Measurements from ENCODE around the gene UBE2Z.
"Not testable (repeated sequence)": the region's sequence is repeated elsewhere in the genome, so short reads cannot be mapped to it uniquely, and the experiment has no call there.

UBE2Z gene

GRCh38 chr17:48903401-48903800 is 4.8 kb upstream of the UBE2Z start:
- DNase-seq (ENCODE audit: low spot score) = no peak

DNA sequence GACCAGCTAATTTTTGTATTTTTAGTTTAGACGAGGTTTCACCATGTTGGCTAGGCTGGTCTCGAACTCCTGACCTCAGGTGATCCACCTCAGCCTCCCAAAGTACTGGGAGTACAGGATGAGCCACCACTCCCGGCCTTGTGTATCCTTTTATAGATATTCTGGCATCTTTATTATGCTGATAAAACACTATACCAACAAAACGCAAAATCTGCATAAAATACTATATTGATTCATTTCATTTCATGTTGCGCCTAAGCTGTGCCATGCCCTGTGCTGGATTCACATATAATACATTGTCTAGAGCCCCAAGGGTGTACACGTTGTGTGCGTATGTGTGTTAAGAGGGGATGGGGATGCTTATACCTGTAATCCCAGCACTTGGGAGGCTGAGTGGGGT is 3.8 kb upstream of the UBE2Z start:
- no peak for DNase-seq (ENCODE audit: low spot score)

DNA sequence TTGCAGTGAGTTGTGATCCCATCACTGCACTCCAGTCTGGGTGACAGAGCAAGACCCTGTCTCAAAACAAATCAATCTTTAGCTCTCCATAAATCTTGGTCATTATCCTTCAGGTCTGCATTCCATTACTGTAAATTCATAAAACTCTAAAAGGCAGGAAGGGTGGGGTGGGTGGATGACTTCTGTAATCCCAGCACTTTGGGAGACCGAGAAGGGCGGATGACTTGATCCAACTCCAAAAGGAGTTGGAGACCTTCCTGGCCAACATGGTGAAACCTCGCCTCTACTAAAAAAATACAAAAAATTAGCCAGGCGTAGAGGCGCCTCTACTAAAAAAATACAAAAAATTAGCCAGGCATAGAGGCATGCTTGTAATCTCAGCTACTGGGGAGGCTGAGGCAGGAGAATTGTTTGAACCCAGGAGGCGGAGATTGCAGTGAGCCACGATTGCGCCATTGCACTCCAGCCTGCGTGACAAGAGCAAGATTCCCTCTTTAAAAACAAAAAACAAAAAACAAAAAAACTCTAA is 2.2 kb upstream of the UBE2Z start:
- no peak for DNase-seq (ENCODE audit: low spot score)

DNA sequence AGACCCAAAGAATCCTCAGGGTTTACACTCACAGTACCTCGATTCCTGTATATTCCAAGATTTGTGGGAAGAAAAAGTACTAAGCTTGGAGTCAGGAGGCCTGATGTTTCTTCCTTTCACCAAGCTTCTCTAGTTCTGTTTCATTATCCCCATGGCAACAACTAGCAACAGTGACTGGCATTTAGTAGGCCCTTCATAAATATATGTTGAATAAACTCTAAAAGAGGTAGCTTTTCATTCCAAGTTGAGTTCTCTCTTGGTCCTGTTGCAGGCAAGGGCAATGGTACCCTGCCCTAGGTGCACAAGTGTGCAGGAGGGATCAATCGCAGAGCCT is 527 bp upstream of the UBE2Z start:
- no peak for DNase-seq (ENCODE audit: low spot score)

GRCh38 chr17:48908853-48909394 is 717 bp downstream of the UBE2Z start:
- peak; percentile 86 for DNase-seq (ENCODE audit: low spot score)

GRCh38 chr17:48909783-48910182 is 1.6 kb downstream of the UBE2Z start:
- DNase-seq (ENCODE audit: low spot score) = no peak

DNA sequence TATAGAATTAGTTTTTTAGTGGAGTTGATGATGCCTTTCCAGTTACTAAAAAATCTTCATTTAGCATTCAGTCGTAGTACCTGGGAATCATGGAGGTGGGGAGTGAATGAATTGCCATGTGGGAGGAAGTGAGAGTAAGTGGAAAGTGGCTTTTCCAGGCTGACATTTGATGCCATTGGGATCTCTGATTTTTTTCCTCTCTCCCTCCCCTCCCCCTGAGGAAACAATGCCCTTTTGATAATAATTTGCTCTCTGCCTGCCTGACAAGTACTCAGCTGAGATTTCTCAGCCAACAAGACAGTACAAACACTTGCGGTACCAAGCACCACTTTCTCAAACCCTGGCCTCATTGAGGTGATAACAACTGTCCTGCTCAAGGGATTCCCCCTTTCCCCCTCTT is 2.2 kb downstream of the UBE2Z start:
- DNase-seq (ENCODE audit: low spot score) = no peak

DNA sequence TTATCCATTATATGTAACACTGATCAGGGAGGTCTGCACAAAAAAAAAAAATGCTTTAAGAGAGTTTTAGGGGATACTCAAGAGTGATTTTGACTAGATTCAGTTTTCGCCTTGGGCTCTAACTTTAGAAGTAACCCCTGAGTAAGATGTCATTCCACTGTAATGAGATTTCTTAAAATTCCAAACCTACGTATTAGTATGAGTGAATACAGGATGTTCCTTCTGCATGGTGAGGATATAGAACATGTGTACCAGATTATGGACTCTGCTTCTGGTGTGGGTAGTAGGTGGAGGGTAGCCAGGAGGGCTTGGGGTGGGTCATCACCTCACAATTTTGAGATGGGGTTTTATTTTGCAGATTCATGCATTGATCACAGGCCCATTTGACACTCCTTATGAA is 4.3 kb downstream of the UBE2Z start:
- DNase-seq (ENCODE audit: low spot score) = no peak

- DNase-seq (ENCODE audit: low spot score) = no peak
Measured at GRCh38 chr17:48915459-48916282, 7.5 kb downstream of the UBE2Z start.

- DNase-seq (ENCODE audit: low spot score) = no peak
Measured at GRCh38 chr17:48925251-48925990, 17.2 kb downstream of the UBE2Z start.

DNA sequence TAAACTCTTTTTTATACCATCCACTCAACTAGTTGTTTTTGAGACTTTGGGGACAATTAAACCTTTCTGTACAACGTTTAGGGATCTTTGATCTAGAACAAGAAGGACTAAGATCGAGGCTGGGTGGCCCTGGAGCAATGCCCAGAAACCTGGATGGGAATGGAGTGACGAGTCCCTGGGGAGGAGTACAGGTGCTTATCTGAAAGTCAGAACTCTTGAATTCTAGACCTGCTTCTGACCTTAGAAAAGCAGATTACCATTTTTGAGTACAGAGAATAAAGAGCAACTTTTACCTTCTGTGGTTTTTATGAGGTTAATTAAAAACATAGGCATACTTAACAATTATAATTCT is 17.8 kb downstream of the UBE2Z start:
- DNase-seq (ENCODE audit: low spot score) = no peak

GRCh38 chr17:48927978-48928745 is 20.0 kb downstream of the UBE2Z start:
- no peak for DNase-seq (ENCODE audit: low spot score)

DNA sequence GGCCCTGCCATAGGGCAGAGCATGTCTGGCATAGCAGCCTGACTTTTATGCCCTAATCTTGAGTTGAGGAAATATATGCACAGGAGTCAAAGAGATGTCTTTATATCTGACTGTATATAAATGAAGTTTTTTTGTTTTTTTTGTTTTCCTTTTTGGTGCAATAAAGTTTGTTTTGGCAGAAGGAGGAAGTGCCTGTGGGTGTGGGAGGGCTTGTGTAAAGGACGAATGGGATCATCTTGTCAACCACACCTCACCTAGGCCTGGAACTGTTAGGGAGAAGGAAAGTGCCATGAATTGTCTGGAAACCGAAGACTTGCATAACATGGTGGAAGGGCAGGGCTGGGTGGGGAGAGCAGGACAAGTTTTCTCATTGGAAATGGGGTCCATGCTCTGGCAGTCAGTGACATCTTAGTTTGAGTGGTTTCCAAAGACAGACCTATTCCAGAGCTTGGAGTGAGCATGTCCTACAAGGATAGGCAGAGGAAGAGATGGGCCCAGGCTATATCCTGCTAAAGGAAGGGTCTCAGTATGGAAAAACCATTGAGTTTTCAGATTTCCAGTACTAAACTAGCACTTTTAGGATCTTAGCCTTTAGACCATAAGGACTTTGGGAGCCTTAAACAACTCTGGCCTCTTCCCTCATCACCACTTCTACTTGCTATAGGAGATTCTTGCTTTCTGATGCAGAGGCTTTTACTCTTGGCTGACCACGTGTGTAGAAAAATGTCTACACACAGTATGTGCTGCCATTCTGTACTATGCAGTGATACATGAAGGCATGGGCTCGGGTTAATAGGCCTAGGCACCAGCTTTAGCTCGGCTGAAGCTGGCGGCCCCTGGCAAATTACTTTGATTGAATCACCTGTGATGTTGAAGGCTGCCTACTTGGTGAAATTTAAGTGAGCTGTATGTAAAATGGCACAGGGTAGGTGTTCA is 20.9 kb downstream of the UBE2Z start:
- DNase-seq (ENCODE audit: low spot score) = no peak

- DNase-seq (ENCODE audit: low spot score) = no peak
Measured at GRCh38 chr17:48929812-48930165, 21.6 kb downstream of the UBE2Z start.

DNA sequence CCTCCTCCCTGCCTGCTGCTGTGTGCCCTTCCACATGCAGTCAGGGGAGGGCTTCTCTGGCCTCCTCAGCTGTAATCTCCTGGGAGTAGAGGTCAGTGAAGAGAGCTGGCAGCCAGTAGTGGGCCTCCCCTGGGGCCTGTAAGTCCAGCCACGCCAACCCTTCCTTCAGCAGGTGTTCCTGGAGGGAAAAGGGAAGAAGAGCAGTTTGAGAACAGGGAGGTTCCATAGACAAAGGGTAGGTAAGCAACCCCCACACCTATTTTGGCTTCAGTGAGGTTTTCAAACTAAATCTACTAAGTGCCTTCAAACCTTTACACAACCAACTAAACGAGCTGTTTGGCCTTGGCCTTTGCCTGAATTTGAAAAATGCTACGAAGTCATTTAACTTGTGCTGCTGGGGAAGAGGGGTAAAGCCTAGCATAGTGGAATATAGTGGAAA is 22.2 kb downstream of the UBE2Z start:
- no peak for DNase-seq (ENCODE audit: low spot score)

- DNase-seq (ENCODE audit: low spot score) = no peak
Measured at GRCh38 chr17:48933035-48933434, 24.8 kb downstream of the UBE2Z start.

DNA sequence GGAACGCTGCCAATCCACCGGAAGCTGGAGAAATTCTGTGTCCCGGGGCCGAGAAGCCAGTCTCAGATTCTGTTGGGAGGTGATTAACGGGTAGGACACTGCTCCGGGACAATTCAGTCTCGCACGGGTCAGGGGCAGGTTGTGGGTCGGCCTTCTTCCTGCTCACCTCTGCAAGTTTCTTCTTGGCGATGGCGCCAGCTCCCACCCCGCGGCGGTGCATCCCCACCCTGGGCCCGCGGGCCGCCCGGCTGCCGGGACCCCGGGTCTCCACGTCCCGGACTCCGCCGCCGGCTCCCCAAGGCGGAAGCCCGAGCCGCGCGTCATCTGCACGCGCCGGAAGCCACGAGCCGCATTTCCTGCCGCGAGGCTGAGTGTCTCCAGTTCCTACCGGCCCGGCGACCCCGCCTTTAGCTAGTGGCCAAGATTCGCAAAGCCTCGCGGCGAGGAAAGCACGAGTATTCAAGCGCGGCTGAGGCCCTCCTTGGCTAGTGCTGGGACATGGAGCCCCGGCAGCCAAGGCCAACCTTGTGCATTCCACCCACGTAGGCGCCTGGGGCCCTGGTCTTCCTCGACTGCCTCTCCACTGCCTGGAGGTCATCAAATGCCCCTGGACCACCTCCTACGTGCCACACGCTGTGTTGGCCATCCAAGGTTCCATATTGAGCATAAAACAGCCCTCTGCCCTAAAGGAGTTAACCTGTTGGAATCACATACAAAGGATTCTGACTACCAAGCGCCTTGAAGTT is 36.5 kb downstream of the UBE2Z start, which contains the start of gene SNF8:
TSS of gene SNF8 (minus strand) at position 328 of the 746 bp plus-strand sequence. CDS start at position 220, 108 bp downstream.
- DNase-seq (ENCODE audit: low spot score) = peak; percentile 94

DNA sequence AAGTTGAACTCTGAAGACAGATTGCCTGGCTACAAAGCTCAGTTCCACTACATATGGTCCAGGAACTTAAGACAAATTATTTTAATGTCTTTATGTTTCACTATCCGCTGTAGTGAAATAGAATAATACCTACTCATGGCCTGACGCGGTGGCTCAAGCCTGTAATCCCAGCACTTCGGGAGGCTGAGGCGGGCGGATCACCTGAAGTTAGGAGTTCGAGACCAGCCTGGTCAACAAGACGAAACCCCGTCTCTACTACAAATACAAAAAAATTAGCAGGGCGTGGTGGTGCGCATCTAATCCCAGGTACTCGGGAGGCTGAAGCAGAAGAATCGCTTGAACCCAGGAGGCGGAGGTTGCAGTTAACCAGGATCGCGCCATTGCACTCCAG is 37.0 kb downstream of the UBE2Z start:
- DNase-seq (ENCODE audit: low spot score) = not testable (repeated sequence)

GRCh38 chr17:48951572-48951971 is 43.4 kb downstream of the UBE2Z start:
- DNase-seq (ENCODE audit: low spot score) = no peak

- DNase-seq (ENCODE audit: low spot score) = no peak
Measured at GRCh38 chr17:48952904-48953303, 44.7 kb downstream of the UBE2Z start.

Measured in SK-N-DZ (cell line).